A172 (cell line): ENCODE measurements around the gene ZAR1L. TPM values are rescaled to one million over a fixed set of nuclear protein-coding genes. Genes with fewer than 3 reads are reported as not detected.
A peak's percentile ranks its signal among the peaks of the same experiment; 100 is the strongest.

Experiments used
- DNase-seq: peaks from one replicate; pipeline ENCODE4 v3.0.0-alpha.2; 2015; ENCODE audit warnings: low spot score
- total RNA-seq: library from RNA; depleted of rRNA; stranded (reverse); fragments of >200 nt; shearing (Covaris generic); gene quantifications from 2 replicates; pipeline ENCODE4 v1.2.3, GENCODE V29; 2014; rRNA removed

ZAR1L gene
- total RNA-seq, 1 experiment from 2014 or later: not detected

DNA sequence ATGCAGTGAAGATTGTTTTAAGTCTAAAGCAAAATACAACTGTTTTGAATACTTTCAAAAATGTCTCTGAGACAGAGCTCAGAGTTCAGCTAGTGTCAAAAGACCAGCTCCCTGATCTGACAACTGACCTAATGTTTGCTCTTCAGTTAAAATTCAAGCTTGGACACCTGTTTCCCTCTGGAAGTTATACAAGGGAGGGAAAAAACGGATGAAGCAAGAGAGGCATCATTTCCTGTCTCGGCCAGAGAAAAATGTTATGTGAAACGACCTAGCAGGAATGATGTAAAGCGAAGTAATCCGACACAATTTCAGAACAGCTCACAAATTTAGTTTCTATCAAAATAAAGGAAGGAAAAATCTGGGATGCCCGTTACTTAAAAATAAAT lies 59.4 kb downstream of the ZAR1L start:
- DNase-seq: peak; percentile 2

- no peak for DNase-seq
These were observed 60.0 kb downstream of the ZAR1L start for GRCh38 chr13:32254916-32255723.

GRCh38 chr13:32254416-32254815 lies 60.7 kb downstream of the ZAR1L start:
- DNase-seq: no peak

GRCh38 chr13:32253911-32254399 lies 61.2 kb downstream of the ZAR1L start:
- no peak for DNase-seq

Other genes with a start within 250 kb of the ZAR1L start
- gene BRCA2, start 145 bp upstream of the ZAR1L start, total RNA-seq: 9.7 and 13.0 TPM in 2 replicates
- gene N4BP2L1, start 112.8 kb upstream of the ZAR1L start, total RNA-seq: 1.5 and 2.2 TPM in 2 replicates
- 75.5 and 81.2 TPM in 2 replicates for gene N4BP2L2, start 223.4 kb upstream of the ZAR1L start, total RNA-seq